ENCODE measurements around the gene TRIM8. TPM values are rescaled to one million over a fixed set of nuclear protein-coding genes. Genes with fewer than 3 reads are reported as not detected.

The TRIM8 gene
- total and polyA plus RNA-seq, 4 donors = 81.5 to 173 (median 120) TPM

DNA sequence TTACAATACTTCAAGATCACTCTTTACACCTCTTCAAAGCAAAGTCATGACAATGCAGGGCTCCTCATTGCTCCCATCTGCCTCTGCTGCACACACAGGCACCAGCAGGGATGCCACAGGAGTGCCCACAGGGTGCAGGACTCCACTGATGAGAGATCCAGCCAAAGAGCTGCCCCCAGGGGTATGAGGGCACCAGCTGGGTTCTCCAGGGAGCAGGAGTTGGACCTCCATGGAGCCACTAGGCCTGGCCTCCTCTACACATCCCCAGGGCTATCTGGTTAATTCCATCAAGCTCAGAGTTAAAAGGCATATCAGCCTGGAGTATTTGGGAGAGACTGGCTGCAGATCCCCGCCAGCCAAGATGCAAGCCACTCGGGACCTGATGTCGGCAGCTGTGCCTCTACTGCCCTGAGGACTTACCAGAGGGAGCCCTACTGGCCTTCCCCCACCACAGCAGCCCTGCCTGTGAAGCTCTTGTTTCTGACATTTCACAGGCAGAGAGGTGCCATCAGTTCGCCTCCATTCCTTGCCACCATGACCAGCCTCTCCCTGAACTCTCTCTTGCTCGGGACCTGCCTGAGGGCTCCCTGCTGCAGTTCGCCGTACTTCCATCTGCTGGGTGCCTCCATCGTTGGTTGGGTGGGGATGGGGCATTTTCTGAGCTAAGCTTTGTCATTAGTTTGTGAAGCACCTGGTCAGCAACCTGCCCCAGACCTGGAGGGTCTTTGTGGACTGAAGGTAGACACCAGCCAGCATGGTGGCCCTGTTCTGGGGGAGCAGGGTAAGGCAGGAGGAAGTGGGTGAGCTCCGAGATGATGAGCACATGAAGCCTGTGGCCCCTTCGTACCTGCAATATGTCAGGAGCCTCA, 12.5 kb upstream of the TRIM8 start:
- ATAC-seq (ENCODE audit: insufficient read depth, low FRiP score) (no peak), DNase-seq (no peak)
- peak overlapping the region in 1 of 2 donors; percentile 79 for H3K9ac ChIP-seq (ENCODE audit: insufficient read depth in 1 of 2, low read length in 2 of 2)
- WGBS, 2 donors = 84 to 90% methylated on average over 10 of the region's 10 CpGs
- no peaks in the 10 kb centered on the region for H3K9me3 ChIP-seq (ENCODE audit: control insufficient read depth in 4 of 4, insufficient read depth in 3 of 4, low read length in 3 of 4)
- TF ChIP-seq, protein P1, sequence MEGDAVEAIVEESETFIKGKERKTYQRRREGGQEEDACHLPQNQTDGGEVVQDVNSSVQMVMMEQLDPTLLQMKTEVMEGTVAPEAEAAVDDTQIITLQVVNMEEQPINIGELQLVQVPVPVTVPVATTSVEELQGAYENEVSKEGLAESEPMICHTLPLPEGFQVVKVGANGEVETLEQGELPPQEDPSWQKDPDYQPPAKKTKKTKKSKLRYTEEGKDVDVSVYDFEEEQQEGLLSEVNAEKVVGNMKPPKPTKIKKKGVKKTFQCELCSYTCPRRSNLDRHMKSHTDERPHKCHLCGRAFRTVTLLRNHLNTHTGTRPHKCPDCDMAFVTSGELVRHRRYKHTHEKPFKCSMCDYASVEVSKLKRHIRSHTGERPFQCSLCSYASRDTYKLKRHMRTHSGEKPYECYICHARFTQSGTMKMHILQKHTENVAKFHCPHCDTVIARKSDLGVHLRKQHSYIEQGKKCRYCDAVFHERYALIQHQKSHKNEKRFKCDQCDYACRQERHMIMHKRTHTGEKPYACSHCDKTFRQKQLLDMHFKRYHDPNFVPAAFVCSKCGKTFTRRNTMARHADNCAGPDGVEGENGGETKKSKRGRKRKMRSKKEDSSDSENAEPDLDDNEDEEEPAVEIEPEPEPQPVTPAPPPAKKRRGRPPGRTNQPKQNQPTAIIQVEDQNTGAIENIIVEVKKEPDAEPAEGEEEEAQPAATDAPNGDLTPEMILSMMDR (IDR thresholded peaks at IDR 0.05; ENCODE audit: control extremely low read depth, extremely low read depth) = no peak
- no peaks in the 10 kb centered on the region for H3K27me3 ChIP-seq (ENCODE audit: control insufficient read depth in 3 of 3, insufficient read depth in 3 of 3, low read length in 2 of 3)
- no peak overlapping the region for H3K4me3 ChIP-seq
- H3K36me3 ChIP-seq (ENCODE audit: control insufficient read depth in 4 of 4, insufficient read depth in 4 of 4, low read length in 4 of 4) = peaks cover 0 to 11% (median 4%) of the 10 kb centered on the region in 4 donors
- peak overlapping the region in 1 of 2 donors; percentile 86 for H3K27ac ChIP-seq (ENCODE audit: low read depth in 1 of 2, low read length in 1 of 2)
- H3K4me1 ChIP-seq (ENCODE audit: control insufficient read depth in 5 of 5, insufficient read depth in 5 of 5, low read length in 5 of 5) = peaks cover 17 to 82% (median 59%) of the 10 kb centered on the region in 5 donors

DNA sequence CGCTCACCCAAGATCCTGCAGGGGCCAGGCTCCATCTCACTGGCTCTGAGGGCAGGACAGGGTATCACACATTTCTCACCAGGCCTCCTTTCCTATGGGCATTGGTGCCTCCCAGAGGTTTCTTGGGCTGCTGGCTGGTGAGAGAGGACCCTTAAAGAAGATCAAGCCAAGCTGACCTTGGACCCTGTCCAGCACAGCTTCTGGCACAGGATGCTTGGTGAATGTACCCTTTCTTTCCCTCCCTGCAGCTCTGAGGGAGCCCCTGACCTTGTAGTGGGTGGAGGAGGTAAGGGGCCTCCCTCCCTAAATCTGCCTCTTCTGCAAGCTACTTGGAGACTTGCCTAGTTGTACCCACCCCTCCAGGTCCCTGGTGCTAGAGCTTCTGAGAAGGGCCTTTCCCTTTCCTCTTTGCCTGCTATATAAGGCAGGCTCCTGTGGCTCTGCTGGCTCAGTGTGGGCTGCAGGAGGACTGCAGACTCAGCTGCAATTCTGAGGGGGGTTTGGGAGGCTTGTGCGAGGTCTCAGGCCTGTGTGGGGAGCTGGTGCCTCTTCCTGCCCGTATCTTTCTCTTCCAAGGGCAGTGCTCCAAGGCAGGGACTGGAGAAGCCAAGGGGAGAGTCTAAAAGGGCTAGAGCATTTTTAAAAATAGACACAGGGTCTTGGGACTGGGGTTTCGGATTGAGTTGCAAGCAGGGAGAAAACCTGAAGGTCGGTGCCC, 11.7 kb upstream of the TRIM8 start:
- H3K36me3 ChIP-seq (ENCODE audit: control insufficient read depth in 4 of 4, insufficient read depth in 4 of 4, low read length in 4 of 4) = peaks cover 0 to 11% (median 4%) of the 10 kb centered on the region in 4 donors
- TF ChIP-seq, protein P1 (IDR thresholded peaks at IDR 0.05; ENCODE audit: control extremely low read depth, extremely low read depth) = no peak
- no peak overlapping the region for H3K4me3 ChIP-seq
- 26 to 32% methylated on average over 5 of the region's 5 CpGs for WGBS, 2 donors
- peak overlapping the region; percentile 52 to 86 for H3K27ac ChIP-seq (ENCODE audit: low read depth in 1 of 2, low read length in 1 of 2)
- peaks cover 16 to 74% (median 51%) of the 10 kb centered on the region in 5 donors for H3K4me1 ChIP-seq (ENCODE audit: control insufficient read depth in 5 of 5, insufficient read depth in 5 of 5, low read length in 5 of 5)
- H3K9ac ChIP-seq (ENCODE audit: insufficient read depth in 1 of 2, low read length in 2 of 2) = peak overlapping the region in 1 of 2 donors; percentile 79
- DNase-seq (peak; percentile 83 to 95 (median 92)), ATAC-seq (ENCODE audit: insufficient read depth, low FRiP score) (no peak)
- no peaks in the 10 kb centered on the region for H3K9me3 ChIP-seq (ENCODE audit: control insufficient read depth in 4 of 4, insufficient read depth in 3 of 4, low read length in 3 of 4)
- no peaks in the 10 kb centered on the region for H3K27me3 ChIP-seq (ENCODE audit: control insufficient read depth in 3 of 3, insufficient read depth in 3 of 3, low read length in 2 of 3)

DNA sequence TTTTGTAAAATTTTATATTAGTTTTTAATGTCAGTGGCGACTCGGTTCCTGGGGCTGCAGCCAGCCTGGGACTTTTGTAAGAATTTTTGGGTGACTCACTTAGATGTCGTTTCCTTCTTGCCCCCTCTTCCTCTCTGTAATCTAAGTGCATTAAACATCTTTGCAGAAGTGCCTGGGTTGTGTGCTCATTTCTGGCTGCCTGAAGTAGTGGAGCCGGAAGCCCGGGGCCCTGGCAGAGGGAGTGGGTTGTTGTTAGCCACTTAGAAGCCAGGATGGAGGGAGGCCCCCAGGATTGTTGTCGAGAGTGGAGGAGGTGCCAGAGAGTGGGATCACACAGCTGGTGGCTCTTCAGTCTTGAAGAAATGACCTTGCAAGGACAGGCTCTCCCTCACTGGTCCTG, 11.0 kb upstream of the TRIM8 start:
- ATAC-seq (ENCODE audit: insufficient read depth, low FRiP score) (peak; percentile 37), DNase-seq (peak; percentile 78 to 89 (median 80))
- H3K9ac ChIP-seq (ENCODE audit: insufficient read depth in 1 of 2, low read length in 2 of 2) = peak overlapping the region in 1 of 2 donors; percentile 79
- 4 to 10% methylated on average over 6 of the region's 6 CpGs for whole genome bisulfite sequencing, 2 donors
- TF ChIP-seq, protein P1 (IDR thresholded peaks at IDR 0.05; ENCODE audit: control extremely low read depth, extremely low read depth) = no peak
- H3K9me3 ChIP-seq (ENCODE audit: control insufficient read depth in 4 of 4, insufficient read depth in 3 of 4, low read length in 3 of 4) = no peaks in the 10 kb centered on the region
- peak overlapping the region; percentile 52 to 90 for H3K27ac ChIP-seq (ENCODE audit: low read depth in 1 of 2, low read length in 1 of 2)
- no peak overlapping the region for H3K4me3 ChIP-seq
- H3K36me3 ChIP-seq (ENCODE audit: control insufficient read depth in 4 of 4, insufficient read depth in 4 of 4, low read length in 4 of 4) = peaks cover 0 to 11% (median 4%) of the 10 kb centered on the region in 4 donors
- H3K4me1 ChIP-seq (ENCODE audit: control insufficient read depth in 5 of 5, insufficient read depth in 5 of 5, low read length in 5 of 5) = peaks cover 16 to 67% (median 44%) of the 10 kb centered on the region in 5 donors
- no peaks in the 10 kb centered on the region for H3K27me3 ChIP-seq (ENCODE audit: control insufficient read depth in 3 of 3, insufficient read depth in 3 of 3, low read length in 2 of 3)

Measured in lung (tissue), 12 donors.